ENCODE results near the gene ILDR2. TPM values are rescaled to one million over a fixed set of nuclear protein-coding genes. Genes with fewer than 3 reads are reported as not detected.

ILDR2 gene
- total and polyA plus RNA-seq, 7 donors = 0.01 to 0.30 (median 0.12) TPM

GRCh38 chr1:167012570-167012969 is 37.2 kb upstream of the ILDR2 start:
- TF ChIP-seq, protein P1, sequence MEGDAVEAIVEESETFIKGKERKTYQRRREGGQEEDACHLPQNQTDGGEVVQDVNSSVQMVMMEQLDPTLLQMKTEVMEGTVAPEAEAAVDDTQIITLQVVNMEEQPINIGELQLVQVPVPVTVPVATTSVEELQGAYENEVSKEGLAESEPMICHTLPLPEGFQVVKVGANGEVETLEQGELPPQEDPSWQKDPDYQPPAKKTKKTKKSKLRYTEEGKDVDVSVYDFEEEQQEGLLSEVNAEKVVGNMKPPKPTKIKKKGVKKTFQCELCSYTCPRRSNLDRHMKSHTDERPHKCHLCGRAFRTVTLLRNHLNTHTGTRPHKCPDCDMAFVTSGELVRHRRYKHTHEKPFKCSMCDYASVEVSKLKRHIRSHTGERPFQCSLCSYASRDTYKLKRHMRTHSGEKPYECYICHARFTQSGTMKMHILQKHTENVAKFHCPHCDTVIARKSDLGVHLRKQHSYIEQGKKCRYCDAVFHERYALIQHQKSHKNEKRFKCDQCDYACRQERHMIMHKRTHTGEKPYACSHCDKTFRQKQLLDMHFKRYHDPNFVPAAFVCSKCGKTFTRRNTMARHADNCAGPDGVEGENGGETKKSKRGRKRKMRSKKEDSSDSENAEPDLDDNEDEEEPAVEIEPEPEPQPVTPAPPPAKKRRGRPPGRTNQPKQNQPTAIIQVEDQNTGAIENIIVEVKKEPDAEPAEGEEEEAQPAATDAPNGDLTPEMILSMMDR (IDR thresholded peaks at IDR 0.05) = no peak
- 64 to 81% (median 77%) methylated on average over 2 of the region's 2 CpGs for WGBS, 3 donors
- Histone ChIP-seq H3K27ac (no peak overlapping the region), H3K9me3 (no peaks in the 10 kb centered on the region), H3K4me1 (no peaks in the 10 kb centered on the region), H3K36me3 (ENCODE audit: insufficient read depth in 1 of 2, low read depth in 1 of 2) (no peaks in the 10 kb centered on the region), H3K4me3 (no peak overlapping the region), H3K27me3 (ENCODE audit: insufficient read depth in 3 of 3, low read length in 2 of 3) (no peaks in the 10 kb centered on the region)
- ATAC-seq (no peak), DNase-seq (no peak)
- intact Hi-C loops (cut with DNase I) = no loop called here

DNA sequence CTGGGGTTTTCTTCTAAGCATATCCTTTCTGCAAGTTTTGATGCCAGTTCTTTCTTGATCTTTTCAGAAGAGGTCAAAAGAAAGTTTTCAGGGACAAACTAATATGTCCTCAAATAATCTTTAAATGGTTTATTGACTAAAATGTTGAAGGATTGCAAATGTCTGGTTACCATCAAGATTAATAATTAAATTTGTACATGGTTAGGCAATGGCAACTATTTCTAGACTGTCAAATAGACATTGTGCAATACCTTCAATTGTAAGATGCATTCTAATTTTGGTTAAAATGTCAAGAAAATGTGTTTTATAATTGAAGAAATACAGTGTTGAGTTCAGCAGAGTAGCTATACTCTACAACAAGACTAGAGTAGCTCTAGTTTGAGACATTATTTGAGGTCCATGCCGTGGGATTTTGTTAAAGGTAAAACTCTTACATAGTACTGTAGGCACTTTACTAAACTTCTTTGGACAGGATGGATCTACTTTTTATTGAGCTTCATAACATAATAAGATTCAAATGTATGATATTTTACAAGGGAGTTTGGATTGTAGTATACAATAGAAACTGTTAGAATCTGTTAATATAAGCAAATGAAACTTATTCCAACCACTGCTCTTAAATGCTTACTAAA is 36.3 kb upstream of the ILDR2 start:
- TF ChIP-seq, protein P1 (IDR thresholded peaks at IDR 0.05) = no peak

GRCh38 chr1:167003711-167004110 is 28.4 kb upstream of the ILDR2 start:
- Histone ChIP-seq H3K27me3 (ENCODE audit: insufficient read depth in 3 of 3, low read length in 2 of 3) (peaks cover 0 to 1% (median 0%) of the 10 kb centered on the region in 3 donors), H3K27ac (no peak overlapping the region), H3K4me1 (no peaks in the 10 kb centered on the region), H3K9me3 (no peaks in the 10 kb centered on the region), H3K36me3 (ENCODE audit: insufficient read depth in 1 of 2, low read depth in 1 of 2) (no peaks in the 10 kb centered on the region), H3K4me3 (no peak overlapping the region)
- WGBS, 3 donors = 69 to 85% (median 74%) methylated on average over 2 of the region's 2 CpGs
- ATAC-seq (no peak), DNase-seq (no peak)
- intact Hi-C loops (cut with DNase I) = no loop called here
- TF ChIP-seq, protein P1 (IDR thresholded peaks at IDR 0.05) = no peak

More for the DNA sequence above, 36.3 kb upstream of the ILDR2 start:
- DNase-seq (no peak), ATAC-seq (no peak)
- Histone ChIP-seq H3K36me3 (ENCODE audit: insufficient read depth in 1 of 2, low read depth in 1 of 2) (no peaks in the 10 kb centered on the region), H3K4me3 (no peak overlapping the region), H3K27me3 (ENCODE audit: insufficient read depth in 3 of 3, low read length in 2 of 3) (no peaks in the 10 kb centered on the region), H3K4me1 (no peaks in the 10 kb centered on the region), H3K9me3 (no peaks in the 10 kb centered on the region), H3K27ac (no peak overlapping the region)
- WGBS, 3 donors = 86 to 93% (median 90%) methylated on average over 1 of the region's 1 CpG
- intact Hi-C loops (cut with DNase I) = no loop called here

DNA sequence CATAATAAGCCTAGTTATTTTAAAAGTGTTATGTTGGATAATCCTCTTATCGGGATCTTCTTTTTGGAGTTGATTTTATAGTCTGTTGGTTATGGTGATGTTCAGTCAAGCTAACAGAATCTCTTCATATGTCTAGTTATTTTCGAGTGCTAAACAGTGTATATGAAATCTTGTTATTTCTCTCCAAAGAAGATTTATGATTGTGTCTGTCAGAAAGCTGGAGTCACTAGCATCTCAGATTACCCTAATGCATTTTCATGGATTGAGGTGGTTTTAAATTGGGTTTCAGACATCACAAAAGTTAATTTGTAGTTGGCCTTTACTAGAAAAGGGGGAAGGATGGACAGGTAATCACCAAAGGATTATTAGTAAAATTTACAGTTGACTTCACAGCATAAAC is 27.0 kb upstream of the ILDR2 start:
- no peak overlapping the region for H3K27ac ChIP-seq
- no peak overlapping the region for H3K4me3 ChIP-seq
- peaks cover 0 to 1% (median 0%) of the 10 kb centered on the region in 3 donors for H3K27me3 ChIP-seq (ENCODE audit: insufficient read depth in 3 of 3, low read length in 2 of 3)
- intact Hi-C loops (cut with DNase I) = no loop called here
- ATAC-seq = no peak
- no peaks in the 10 kb centered on the region for H3K36me3 ChIP-seq (ENCODE audit: insufficient read depth in 1 of 2, low read depth in 1 of 2)
- no peaks in the 10 kb centered on the region for H3K4me1 ChIP-seq
- WGBS, 3 donors = 81 to 83% (median 82%) methylated on average over 2 of the region's 2 CpGs
- TF ChIP-seq, protein P1 (IDR thresholded peaks at IDR 0.05) = no peak
- no peaks in the 10 kb centered on the region for H3K9me3 ChIP-seq
- no peak for DNase-seq

GRCh38 chr1:167000546-167000945 is 25.2 kb upstream of the ILDR2 start:
- H3K4me3 ChIP-seq = no peak overlapping the region
- no peak overlapping the region for H3K27ac ChIP-seq
- H3K36me3 ChIP-seq (ENCODE audit: insufficient read depth in 1 of 2, low read depth in 1 of 2) = no peaks in the 10 kb centered on the region
- intact Hi-C loops (cut with DNase I) = no loop called here
- no peaks in the 10 kb centered on the region for H3K4me1 ChIP-seq
- no peak for ATAC-seq
- DNase-seq = no peak
- H3K27me3 ChIP-seq (ENCODE audit: insufficient read depth in 3 of 3, low read length in 2 of 3) = no peaks in the 10 kb centered on the region
- 93 to 97% (median 94%) methylated on average over 1 of the region's 1 CpG for WGBS, 3 donors
- H3K9me3 ChIP-seq = no peaks in the 10 kb centered on the region
- TF ChIP-seq, protein P1 (IDR thresholded peaks at IDR 0.05) = no peak
